ENCODE measurements around the gene NRG2.

The NRG2 gene

DNA sequence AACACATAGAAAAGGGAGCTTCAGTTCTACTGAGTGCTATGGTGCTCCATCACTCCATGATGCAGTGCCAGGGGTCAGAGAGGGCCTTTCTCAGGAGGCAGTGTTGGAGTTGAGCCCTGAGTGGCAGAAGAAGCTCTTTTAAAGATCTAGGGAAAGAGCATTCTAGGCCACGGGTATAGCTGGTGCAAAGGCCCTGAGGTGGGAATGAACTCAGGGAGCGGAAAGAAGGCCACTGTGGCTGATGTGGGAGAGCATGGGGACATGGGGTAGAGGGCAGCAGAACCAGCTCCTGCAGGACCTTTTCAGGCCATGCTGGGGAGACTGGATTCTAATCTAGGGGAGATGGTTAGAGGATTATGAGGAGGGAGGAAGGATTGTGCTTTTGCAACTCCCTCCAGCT lies 237.6 kb downstream of the NRG2 start:
- 89% methylated on average over 2 of the region's 2 CpGs for WGBS, 2 experiments
- peaks cover 17% of the 10 kb centered on the region for H3K27me3 ChIP-seq (ENCODE audit: control insufficient read depth, insufficient read depth, low read length, poor library complexity, severe bottlenecking)

GRCh38 chr5:139804800-139805397 lies 238.2 kb downstream of the NRG2 start:
- WGBS, 2 experiments = 90 to 94% methylated on average over 17 of the region's 17 CpGs
- H3K27me3 ChIP-seq (ENCODE audit: control insufficient read depth, insufficient read depth, low read length, poor library complexity, severe bottlenecking) = peaks cover 17% of the 10 kb centered on the region

More for the DNA sequence above, 237.6 kb downstream of the NRG2 start:
- Histone ChIP-seq H3K4me1 (ENCODE audit: control insufficient read depth, insufficient read depth, low read length) (no peaks in the 10 kb centered on the region), H3K36me3 (ENCODE audit: control insufficient read depth, insufficient read depth, low read length) (no peaks in the 10 kb centered on the region), H3K9me3 (ENCODE audit: control insufficient read depth, low read length) (no peaks in the 10 kb centered on the region), H3K27ac (ENCODE audit: insufficient read depth, low read depth, low read length, poor library complexity, severe bottlenecking) (no peak overlapping the region), H3K4me3 (ENCODE audit: insufficient read depth, low read depth, low read length) (no peak overlapping the region)

GRCh38 chr5:139803978-139804377 lies 239.1 kb downstream of the NRG2 start:
- H3K4me3 ChIP-seq (ENCODE audit: insufficient read depth, low read depth, low read length) = no peak overlapping the region
- H3K9me3 ChIP-seq (ENCODE audit: control insufficient read depth, low read length) = no peaks in the 10 kb centered on the region
- no peak overlapping the region for H3K27ac ChIP-seq (ENCODE audit: insufficient read depth, low read depth, low read length, poor library complexity, severe bottlenecking)
- peaks cover 23% of the 10 kb centered on the region for H3K27me3 ChIP-seq (ENCODE audit: control insufficient read depth, insufficient read depth, low read length, poor library complexity, severe bottlenecking)
- no peaks in the 10 kb centered on the region for H3K36me3 ChIP-seq (ENCODE audit: control insufficient read depth, insufficient read depth, low read length)
- H3K4me1 ChIP-seq (ENCODE audit: control insufficient read depth, insufficient read depth, low read length) = no peaks in the 10 kb centered on the region
- 96 to 97% methylated on average over 2 of the region's 2 CpGs for WGBS, 2 experiments

More at GRCh38 chr5:139804800-139805397, 238.2 kb downstream of the NRG2 start:
- no peaks in the 10 kb centered on the region for H3K4me1 ChIP-seq (ENCODE audit: control insufficient read depth, insufficient read depth, low read length)
- no peak overlapping the region for H3K4me3 ChIP-seq (ENCODE audit: insufficient read depth, low read depth, low read length)
- H3K9me3 ChIP-seq (ENCODE audit: control insufficient read depth, low read length) = no peaks in the 10 kb centered on the region
- H3K27ac ChIP-seq (ENCODE audit: insufficient read depth, low read depth, low read length, poor library complexity, severe bottlenecking) = no peak overlapping the region
- H3K36me3 ChIP-seq (ENCODE audit: control insufficient read depth, insufficient read depth, low read length) = no peaks in the 10 kb centered on the region

DNA sequence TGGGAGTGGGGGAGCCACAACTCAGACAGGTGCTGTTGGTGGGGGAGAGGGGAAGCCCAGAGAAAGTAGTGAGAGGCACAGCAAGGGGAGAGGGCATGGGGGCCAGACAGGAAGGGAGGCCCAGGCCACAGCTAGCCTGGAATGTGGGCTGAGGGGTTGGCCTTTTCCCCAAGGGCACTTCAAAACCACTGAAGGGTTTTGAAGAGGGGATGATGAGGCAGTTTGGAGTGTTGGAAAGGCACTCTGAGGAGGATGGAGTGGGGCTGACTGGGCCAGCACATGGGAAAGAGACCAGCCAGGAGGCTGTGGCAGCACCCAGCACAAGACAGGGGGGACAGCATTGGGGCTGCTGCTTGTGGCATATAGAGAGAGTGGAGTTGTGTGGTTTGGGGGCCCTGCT lies 243.7 kb downstream of the NRG2 start:
- H3K4me1 ChIP-seq (ENCODE audit: control insufficient read depth, insufficient read depth, low read length) = peaks cover 10% of the 10 kb centered on the region
- H3K4me3 ChIP-seq (ENCODE audit: insufficient read depth, low read depth, low read length) = no peak overlapping the region
- H3K27ac ChIP-seq (ENCODE audit: insufficient read depth, low read depth, low read length, poor library complexity, severe bottlenecking) = no peak overlapping the region
- no peaks in the 10 kb centered on the region for H3K9me3 ChIP-seq (ENCODE audit: control insufficient read depth, low read length)
- H3K27me3 ChIP-seq (ENCODE audit: control insufficient read depth, insufficient read depth, low read length, poor library complexity, severe bottlenecking) = peaks cover 69% of the 10 kb centered on the region
- no peaks in the 10 kb centered on the region for H3K36me3 ChIP-seq (ENCODE audit: control insufficient read depth, insufficient read depth, low read length)

DNA sequence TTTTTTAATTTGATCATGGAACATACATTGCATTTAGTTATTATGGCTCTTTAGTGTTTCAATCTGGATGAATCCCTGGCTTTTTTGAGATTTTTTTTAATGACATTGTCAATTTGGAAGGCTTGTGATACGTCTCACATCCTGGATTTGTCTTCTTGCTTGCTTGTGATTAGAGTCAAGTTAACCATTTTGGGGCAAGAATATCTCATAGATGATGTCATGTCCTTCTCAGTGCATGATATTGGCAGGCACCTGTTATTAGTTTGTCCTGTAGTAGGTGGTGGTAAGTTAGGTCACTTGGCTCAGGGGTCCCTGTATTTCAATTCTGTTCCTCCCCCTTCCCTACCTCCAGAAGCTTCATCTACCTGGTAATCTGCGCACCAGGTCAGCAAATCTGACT lies 244.2 kb downstream of the NRG2 start:
- no peak overlapping the region for H3K27ac ChIP-seq (ENCODE audit: insufficient read depth, low read depth, low read length, poor library complexity, severe bottlenecking)
- no peaks in the 10 kb centered on the region for H3K36me3 ChIP-seq (ENCODE audit: control insufficient read depth, insufficient read depth, low read length)
- peaks cover 10% of the 10 kb centered on the region for H3K4me1 ChIP-seq (ENCODE audit: control insufficient read depth, insufficient read depth, low read length)
- peaks cover 74% of the 10 kb centered on the region for H3K27me3 ChIP-seq (ENCODE audit: control insufficient read depth, insufficient read depth, low read length, poor library complexity, severe bottlenecking)
- no peaks in the 10 kb centered on the region for H3K9me3 ChIP-seq (ENCODE audit: control insufficient read depth, low read length)
- no peak overlapping the region for H3K4me3 ChIP-seq (ENCODE audit: insufficient read depth, low read depth, low read length)
- WGBS, 2 experiments = 90 to 91% methylated on average over 2 of the region's 2 CpGs

GRCh38 chr5:139797856-139798510 lies 245.1 kb downstream of the NRG2 start:
- H3K4me3 ChIP-seq (ENCODE audit: insufficient read depth, low read depth, low read length) = no peak overlapping the region
- H3K4me1 ChIP-seq (ENCODE audit: control insufficient read depth, insufficient read depth, low read length) = peaks cover 10% of the 10 kb centered on the region
- no peak overlapping the region for H3K27ac ChIP-seq (ENCODE audit: insufficient read depth, low read depth, low read length, poor library complexity, severe bottlenecking)
- H3K27me3 ChIP-seq (ENCODE audit: control insufficient read depth, insufficient read depth, low read length, poor library complexity, severe bottlenecking) = peaks cover 83% of the 10 kb centered on the region
- H3K36me3 ChIP-seq (ENCODE audit: control insufficient read depth, insufficient read depth, low read length) = no peaks in the 10 kb centered on the region
- 78 to 81% methylated on average over 9 of the region's 9 CpGs for WGBS, 2 experiments
- no peaks in the 10 kb centered on the region for H3K9me3 ChIP-seq (ENCODE audit: control insufficient read depth, low read length)

- Histone ChIP-seq H3K9me3 (ENCODE audit: control insufficient read depth, low read length) (no peaks in the 10 kb centered on the region), H3K4me3 (ENCODE audit: insufficient read depth, low read depth, low read length) (no peak overlapping the region), H3K27me3 (ENCODE audit: control insufficient read depth, insufficient read depth, low read length, poor library complexity, severe bottlenecking) (peaks cover 85% of the 10 kb centered on the region), H3K4me1 (ENCODE audit: control insufficient read depth, insufficient read depth, low read length) (peaks cover 10% of the 10 kb centered on the region), H3K36me3 (ENCODE audit: control insufficient read depth, insufficient read depth, low read length) (no peaks in the 10 kb centered on the region), H3K27ac (ENCODE audit: insufficient read depth, low read depth, low read length, poor library complexity, severe bottlenecking) (no peak overlapping the region)
- WGBS, 2 experiments = 75 to 78% methylated on average over 3 of the region's 3 CpGs
Observed at GRCh38 chr5:139797335-139797734, 245.8 kb downstream of the NRG2 start.
